Fibroblast of mammary gland (primary cell): ENCODE results near the gene SMARCAL1.
A peak's percentile ranks its signal among the peaks of the same experiment; 100 is the strongest.

ENCODE experiments used
- DNase-seq: peaks from one replicate; pipeline ENCODE4 v3.0.0-alpha.2; 2010; ENCODE audit warnings: low read depth
- H3K4me3 ChIP-seq: 2 replicates; pipeline ENCODE4 v1.5.1; 2011; ENCODE audit warnings: low read depth, mild to moderate bottlenecking, low read length, moderate library complexity; ENCODE audit not compliant: control insufficient read depth
- TF ChIP-seq, protein P1 (sequence below): conservative IDR thresholded peaks from 2 replicates; pipeline ENCODE4 v1.5.1; 2011; ENCODE audit warnings: low read depth, low read length, inconsistent platforms; ENCODE audit not compliant: control insufficient read depth, insufficient read depth

SMARCAL1 gene

DNA sequence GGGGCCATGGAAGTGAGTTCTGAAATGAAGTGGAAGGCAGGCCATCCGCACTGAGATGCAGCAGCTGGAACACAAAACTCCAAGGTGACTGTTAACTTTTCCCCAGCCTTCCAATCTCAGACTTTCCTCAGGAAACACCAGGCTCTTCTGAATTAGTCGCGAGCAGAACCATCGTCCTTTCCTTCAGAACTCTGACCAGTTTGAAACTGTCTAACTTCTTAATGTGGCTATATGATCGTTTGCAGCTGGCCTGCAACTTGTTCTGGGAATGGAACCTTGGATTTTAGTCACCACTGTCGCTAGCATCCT lies 85.7 kb downstream of the SMARCAL1 start:
- DNase-seq: no peak
- H3K4me3 ChIP-seq: peak overlapping the region; percentile 85
- TF ChIP-seq, protein P1, sequence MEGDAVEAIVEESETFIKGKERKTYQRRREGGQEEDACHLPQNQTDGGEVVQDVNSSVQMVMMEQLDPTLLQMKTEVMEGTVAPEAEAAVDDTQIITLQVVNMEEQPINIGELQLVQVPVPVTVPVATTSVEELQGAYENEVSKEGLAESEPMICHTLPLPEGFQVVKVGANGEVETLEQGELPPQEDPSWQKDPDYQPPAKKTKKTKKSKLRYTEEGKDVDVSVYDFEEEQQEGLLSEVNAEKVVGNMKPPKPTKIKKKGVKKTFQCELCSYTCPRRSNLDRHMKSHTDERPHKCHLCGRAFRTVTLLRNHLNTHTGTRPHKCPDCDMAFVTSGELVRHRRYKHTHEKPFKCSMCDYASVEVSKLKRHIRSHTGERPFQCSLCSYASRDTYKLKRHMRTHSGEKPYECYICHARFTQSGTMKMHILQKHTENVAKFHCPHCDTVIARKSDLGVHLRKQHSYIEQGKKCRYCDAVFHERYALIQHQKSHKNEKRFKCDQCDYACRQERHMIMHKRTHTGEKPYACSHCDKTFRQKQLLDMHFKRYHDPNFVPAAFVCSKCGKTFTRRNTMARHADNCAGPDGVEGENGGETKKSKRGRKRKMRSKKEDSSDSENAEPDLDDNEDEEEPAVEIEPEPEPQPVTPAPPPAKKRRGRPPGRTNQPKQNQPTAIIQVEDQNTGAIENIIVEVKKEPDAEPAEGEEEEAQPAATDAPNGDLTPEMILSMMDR: no peak

DNA sequence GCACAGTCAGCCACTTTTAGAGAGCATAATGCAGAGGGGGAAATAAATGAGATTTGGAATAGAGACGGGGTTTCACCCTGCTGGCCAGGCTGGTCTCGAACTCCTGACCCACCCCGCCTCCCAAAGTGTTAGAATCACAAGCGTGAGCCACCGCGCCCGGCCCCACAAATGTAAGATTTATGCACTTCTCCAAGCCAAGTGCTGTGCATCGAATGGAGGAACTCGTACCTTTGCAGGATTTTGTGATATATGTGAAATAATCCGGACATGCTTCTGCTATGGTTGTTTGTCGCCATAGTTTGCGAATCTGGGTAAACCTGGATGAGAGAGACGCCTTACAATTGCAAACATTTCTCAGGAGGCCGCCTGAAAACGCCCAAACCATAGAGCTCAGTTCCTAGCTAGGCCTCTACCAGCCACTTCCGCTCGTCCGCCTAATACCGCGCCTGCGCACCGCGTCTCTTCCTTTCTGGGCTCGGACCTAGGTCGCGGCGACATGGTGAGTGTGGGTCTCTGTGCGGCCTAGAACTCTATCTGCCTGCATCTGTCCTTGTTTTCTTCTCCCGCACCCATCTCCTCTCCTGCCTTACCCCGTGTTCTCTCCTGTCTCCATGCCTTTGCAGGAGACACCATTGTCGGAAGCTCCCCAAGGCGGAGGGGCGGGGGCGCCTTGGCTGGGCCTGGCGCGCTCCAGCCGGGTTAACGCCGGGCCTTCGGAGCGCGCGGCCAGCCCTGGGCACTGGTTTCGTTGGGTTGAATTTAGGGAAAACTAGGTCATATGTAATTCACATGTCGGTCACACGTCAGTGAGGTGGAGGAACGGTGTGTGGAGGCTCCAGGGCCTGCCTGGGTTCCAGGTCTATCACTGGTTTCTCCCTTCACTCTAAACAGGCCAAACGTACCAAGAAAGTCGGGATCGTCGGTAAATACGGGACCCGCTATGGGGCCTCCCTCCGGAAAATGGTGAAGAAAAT lies 86.4 kb downstream of the SMARCAL1 start, which contains the start of gene RPL37A:
RPL37A (plus strand) TSS at position 466 of the 974 bp plus-strand sequence; CDS start at position 497, 31 bp downstream.
- H3K4me3 ChIP-seq: peak within 1 kb of the TSS; percentile 85
- TF ChIP-seq, protein P1: no peak
- DNase-seq: peak; percentile 97

DNA sequence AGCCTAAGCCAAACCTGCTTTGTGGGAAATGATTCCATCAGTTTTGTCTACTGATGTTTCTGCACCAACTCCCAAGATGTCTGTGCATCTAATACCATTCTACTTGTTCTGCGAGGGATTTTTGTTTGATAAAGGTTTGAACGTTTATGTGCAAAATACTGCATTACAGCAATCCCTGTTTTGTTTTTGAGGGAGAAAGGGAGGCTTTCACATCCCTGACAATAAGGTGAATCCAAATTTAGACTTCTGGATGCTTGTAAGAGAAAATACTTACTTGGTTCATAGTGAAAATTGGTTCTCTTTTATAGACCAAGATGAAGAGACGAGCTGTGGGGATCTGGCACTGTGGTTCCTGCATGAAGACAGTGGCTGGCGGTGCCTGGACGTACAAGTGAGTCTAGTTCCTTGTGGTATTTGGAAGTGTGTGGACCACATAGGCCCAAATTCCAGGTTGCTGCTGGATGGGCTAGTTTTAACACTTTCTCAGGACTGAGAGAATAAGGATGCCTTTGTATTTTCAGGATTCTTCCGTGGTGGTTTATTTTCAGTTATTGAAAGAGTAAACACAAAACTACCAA lies 87.4 kb downstream of the SMARCAL1 start:
- TF ChIP-seq, protein P1: no peak
- no peak for DNase-seq
- peak overlapping the region; percentile 85 for H3K4me3 ChIP-seq

DNA sequence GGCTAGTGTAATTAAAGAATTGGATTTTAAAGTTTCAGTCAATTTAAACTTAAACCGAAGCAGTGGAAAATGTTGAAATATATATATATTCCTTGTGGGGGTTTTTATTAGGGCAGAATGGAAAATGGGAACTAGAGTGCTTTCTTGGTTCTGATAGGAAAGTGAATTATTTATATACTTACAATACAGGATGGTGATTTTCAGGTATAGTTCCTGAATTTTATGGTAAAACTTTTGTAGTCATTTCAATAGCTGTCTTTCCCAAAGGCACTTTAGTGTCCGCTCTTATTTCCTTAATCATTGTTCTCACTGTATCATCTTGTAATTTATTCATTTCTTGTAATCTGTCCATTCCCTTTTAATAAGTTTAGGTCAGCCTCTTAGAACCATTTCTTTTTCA lies 88.3 kb downstream of the SMARCAL1 start:
- DNase-seq: no peak
- H3K4me3 ChIP-seq: peak overlapping the region; percentile 85
- TF ChIP-seq, protein P1: no peak

DNA sequence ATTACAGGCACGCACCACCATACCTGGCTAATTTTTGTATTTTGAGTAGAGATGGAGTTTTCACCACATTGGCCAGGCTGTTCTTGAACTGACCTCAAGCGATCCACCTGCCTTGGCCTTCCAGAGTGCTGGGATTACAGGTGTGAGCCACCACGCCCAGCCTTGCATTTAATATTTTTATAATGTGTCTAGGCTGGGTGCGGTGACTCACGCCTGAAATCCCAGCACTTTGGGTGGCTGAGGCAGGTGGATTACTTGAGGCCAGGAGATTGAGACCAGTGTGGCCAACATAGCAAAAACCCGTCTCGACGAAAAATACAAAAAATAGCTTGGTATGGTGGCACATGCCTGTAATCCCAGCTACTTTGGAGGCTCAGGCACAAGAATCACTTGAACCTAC lies 89.6 kb downstream of the SMARCAL1 start:
- DNase-seq: no peak
- TF ChIP-seq, protein P1: no peak
- no peak overlapping the region for H3K4me3 ChIP-seq

DNA sequence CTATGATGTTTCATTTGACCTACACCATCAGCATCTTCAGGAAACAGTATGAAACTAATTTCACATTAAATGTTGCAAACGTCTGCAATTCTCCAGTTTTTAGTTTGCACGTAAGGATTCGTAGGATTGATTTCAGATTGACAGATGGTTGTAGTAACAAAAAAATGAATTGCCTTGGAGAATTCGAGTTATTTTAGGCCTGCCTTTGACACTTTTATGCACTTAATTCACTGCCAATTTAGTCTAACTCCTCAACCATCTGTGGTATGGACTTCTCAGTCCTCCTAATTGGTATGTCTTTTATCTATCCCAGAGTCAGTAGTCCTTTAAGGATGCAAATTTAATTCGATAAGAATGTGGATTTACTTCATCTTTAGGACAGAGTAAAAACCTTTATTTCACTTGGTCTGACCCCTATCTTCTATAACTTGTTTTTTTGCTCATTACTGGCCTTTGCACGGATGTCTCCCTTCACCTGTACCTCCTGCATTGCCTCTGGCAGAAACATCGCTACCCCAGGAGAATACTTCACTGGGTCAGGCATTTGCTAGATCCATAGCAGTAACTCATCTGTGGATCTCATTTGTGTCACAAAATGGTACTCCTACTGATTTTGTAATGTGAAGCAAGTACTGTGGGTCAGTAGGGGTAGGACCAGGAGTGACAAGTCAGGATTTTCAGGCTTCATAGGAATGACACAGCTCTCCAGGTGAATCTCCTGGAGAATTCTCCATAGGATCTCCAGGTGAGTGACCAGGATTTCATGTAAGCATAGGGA lies 90.3 kb downstream of the SMARCAL1 start:
- no peak overlapping the region for H3K4me3 ChIP-seq
- DNase-seq: no peak
- TF ChIP-seq, protein P1: no peak
